ENCODE measurements around the gene PTPRM. TPM values are rescaled to one million over a fixed set of nuclear protein-coding genes. Genes with fewer than 3 reads are reported as not detected.

Gene PTPRM
- total and polyA plus RNA-seq, 2 donors (not counting 3 experiments of a cell fraction or from before 2014, with no cell fraction given): 37.4 to 43.7 TPM

GRCh38 chr18:7668392-7668791 is 101.3 kb downstream of the PTPRM start:
- no peak overlapping the region for H3K4me3 ChIP-seq (replicated peaks in 1 of 3; ENCODE audit: insufficient read depth in 1 of 3, low read depth in 1 of 3, low read length in 3 of 3)
- no peaks in the 10 kb centered on the region for H4K20me1 ChIP-seq (replicated peaks; ENCODE audit: control insufficient read depth, extremely low read depth, insufficient read depth, low read length)
- no peak for TF ChIP-seq MAX (IDR thresholded peaks at IDR 0.05; ENCODE audit: insufficient read depth, insufficient read length)
- no peak for TF ChIP-seq MYC (IDR thresholded peaks at IDR 0.05; ENCODE audit: low read depth, low read length)
- TF ChIP-seq CTCF (IDR thresholded peaks at IDR 0.05; ENCODE audit: extremely low read depth in 1 of 2, insufficient read depth in 1 of 2, low read depth in 1 of 2, low read length in 2 of 2): no peak
- H3K9me3 ChIP-seq (replicated peaks; ENCODE audit: control insufficient read depth, insufficient read depth, low read length): no peaks in the 10 kb centered on the region
- H3K27ac ChIP-seq (ENCODE audit: insufficient read depth, low read depth, low read length): no peak overlapping the region
- no peak overlapping the region for H3K9ac ChIP-seq (replicated peaks; ENCODE audit: extremely low read depth, insufficient read depth, low read length)
- POLR2A ChIA-PET: no interaction called here
- H2AFZ ChIP-seq (ENCODE audit: low read depth, low read length): no peak overlapping the region
- no TSS peak for BruUV-seq (replicated peaks)
- no peak for DNase-seq (ENCODE audit: low read depth, low spot score)
- CTCF ChIA-PET: no interaction called here
- dilution Hi-C loops (cut with MboI; ENCODE audit: extremely low pct_ligation_motif_present, low sequenced_read_pairs): no loop called here
- no peaks in the 10 kb centered on the region for H3K27me3 ChIP-seq (ENCODE audit: control insufficient read depth in 2 of 2, insufficient read depth in 2 of 2, low read length in 2 of 2)
- no peaks in the 10 kb centered on the region for H3K9me1 ChIP-seq (replicated peaks; ENCODE audit: control insufficient read depth, extremely low read depth, insufficient read depth, low read length)
- no peak overlapping the region for H3K4me2 ChIP-seq (ENCODE audit: insufficient read depth, low read length)
- FAIRE-seq: no peak
- no peaks in the 10 kb centered on the region for H3K36me3 ChIP-seq (ENCODE audit: control insufficient read depth in 2 of 2, extremely low read depth in 1 of 2, insufficient read depth in 2 of 2, low read length in 2 of 2)
- no peaks in the 10 kb centered on the region for H3K4me1 ChIP-seq (ENCODE audit: control insufficient read depth, extremely low read depth, insufficient read depth, low read length)
- intact Hi-C loops (cut with micrococcal nuclease): no loop called here
- H3K79me2 ChIP-seq (ENCODE audit: control insufficient read depth, insufficient read depth, low read length): no peaks in the 10 kb centered on the region

- Histone ChIP-seq H3K79me2 (ENCODE audit: control insufficient read depth, insufficient read depth, low read length) (no peaks in the 10 kb centered on the region), H3K36me3 (ENCODE audit: control insufficient read depth in 2 of 2, extremely low read depth in 1 of 2, insufficient read depth in 2 of 2, low read length in 2 of 2) (no peaks in the 10 kb centered on the region), H3K9me3 (replicated peaks; ENCODE audit: control insufficient read depth, insufficient read depth, low read length) (no peaks in the 10 kb centered on the region), H3K9me1 (replicated peaks; ENCODE audit: control insufficient read depth, extremely low read depth, insufficient read depth, low read length) (no peaks in the 10 kb centered on the region), H3K4me2 (ENCODE audit: insufficient read depth, low read length) (no peak overlapping the region), H3K9ac (replicated peaks; ENCODE audit: extremely low read depth, insufficient read depth, low read length) (no peak overlapping the region), H3K4me3 (replicated peaks in 1 of 3; ENCODE audit: insufficient read depth in 1 of 3, low read depth in 1 of 3, low read length in 3 of 3) (no peak overlapping the region), H4K20me1 (replicated peaks; ENCODE audit: control insufficient read depth, extremely low read depth, insufficient read depth, low read length) (no peaks in the 10 kb centered on the region), H3K27me3 (ENCODE audit: control insufficient read depth in 2 of 2, insufficient read depth in 2 of 2, low read length in 2 of 2) (no peaks in the 10 kb centered on the region), H3K4me1 (ENCODE audit: control insufficient read depth, extremely low read depth, insufficient read depth, low read length) (no peaks in the 10 kb centered on the region), H2AFZ (ENCODE audit: low read depth, low read length) (no peak overlapping the region), H3K27ac (ENCODE audit: insufficient read depth, low read depth, low read length) (no peak overlapping the region)
- TF ChIP-seq MYC (IDR thresholded peaks at IDR 0.05; ENCODE audit: low read depth, low read length): no peak
- TF ChIP-seq POLR2A (IDR thresholded peaks at IDR 0.05; ENCODE audit: low read depth, low read length): no peak
- intact Hi-C loops (cut with micrococcal nuclease): no loop called here
- FAIRE-seq: no peak
- no TSS peak for BruUV-seq (replicated peaks)
- ChIA-PET CTCF (interaction anchor here (0.5 to 1.2 kb wide), 2 partner anchors 67 to 76 kb away, joined by 3 read pairs; no protein-coding TSS in a partner anchor), POLR2A (no interaction called here)
- dilution Hi-C loops (cut with MboI; ENCODE audit: extremely low pct_ligation_motif_present, low sequenced_read_pairs): no loop called here
- no peak for DNase-seq (ENCODE audit: low read depth, low spot score)
Measured at GRCh38 chr18:7669361-7669760, 102.2 kb downstream of the PTPRM start.

Data from endothelial cell of umbilical vein (primary cell).